Colon (tissue), 2 donors: ENCODE data around the gene OBSL1.

Experiments used
- FAIRE-seq: peaks from 2 replicates; lab custom pipeline; 2012; peaks lifted over from hg19 to GRCh38; lab: Jason Lieb, UNC
- donor health status: control.
- donor health status: control.

Gene OBSL1

GRCh38 chr2:219511547-219512325, 59.6 kb downstream of the OBSL1 start:
- FAIRE-seq = no peak

DNA sequence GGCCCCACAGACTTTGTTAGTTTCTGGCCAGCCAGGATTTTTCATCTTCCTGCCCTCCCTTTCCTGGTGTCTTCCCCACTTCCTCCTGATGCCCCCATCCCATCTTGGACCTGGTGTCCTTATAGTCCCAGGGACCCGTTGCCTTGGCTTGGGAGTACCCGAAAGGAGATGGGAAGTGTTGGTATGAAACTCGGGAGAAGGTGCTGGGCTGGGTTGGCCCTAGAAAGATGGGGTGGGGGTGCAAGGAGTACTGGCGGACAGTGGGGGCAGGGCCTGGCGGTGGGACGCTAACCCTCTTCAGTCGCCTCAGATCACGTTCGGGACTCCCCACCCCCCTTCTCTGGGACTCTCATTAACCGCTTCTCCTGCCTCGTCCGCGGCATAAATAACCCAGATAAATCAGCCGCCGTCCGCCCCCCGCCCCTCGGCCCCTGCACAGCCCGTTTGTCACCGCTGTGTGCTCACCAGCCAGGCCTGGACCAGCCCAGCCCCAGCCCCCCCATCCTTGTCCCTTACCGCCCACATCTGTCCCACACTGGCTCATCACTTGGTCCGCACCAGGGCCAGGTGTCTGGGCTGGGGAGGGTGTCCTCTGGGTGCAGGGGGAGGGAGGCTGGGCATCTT, 60.7 kb downstream of the OBSL1 start:
- FAIRE-seq = no peak

DNA sequence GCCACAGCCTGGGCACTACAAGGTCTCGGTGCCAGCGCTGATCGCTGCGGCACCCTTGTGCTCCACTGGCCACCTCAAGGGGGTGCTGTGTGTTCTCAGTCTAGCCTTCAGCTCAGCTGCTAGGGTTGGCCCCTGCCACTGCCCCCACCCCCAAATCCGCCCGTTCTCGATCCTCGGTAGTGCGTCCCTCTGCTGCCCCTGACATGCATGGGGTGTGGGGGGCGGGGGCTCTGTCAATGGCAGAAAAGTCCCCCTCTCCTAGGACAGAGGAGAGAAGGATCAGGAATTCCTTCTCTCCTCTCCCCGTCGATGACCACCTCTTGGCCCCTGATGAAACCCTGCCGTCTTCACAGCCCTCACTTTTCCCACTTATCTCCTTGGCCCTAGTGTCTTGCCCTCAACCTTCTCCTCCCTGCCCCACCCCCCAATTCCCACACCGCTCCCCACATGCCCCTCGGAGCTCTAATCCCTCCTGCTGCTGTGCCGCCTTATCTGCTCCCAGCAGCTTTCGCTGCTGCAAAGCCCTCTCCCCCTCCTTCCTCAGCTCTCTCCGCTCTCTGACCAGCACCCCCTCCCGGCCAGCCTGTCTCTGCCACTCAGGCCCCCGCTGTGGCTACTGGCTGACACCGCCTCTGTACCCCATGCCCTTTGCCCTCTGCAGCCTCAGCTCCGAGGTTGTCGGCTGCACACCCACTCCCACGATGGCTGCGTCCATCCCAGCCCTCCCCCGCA, 61.4 kb downstream of the OBSL1 start:
- no peak for FAIRE-seq

DNA sequence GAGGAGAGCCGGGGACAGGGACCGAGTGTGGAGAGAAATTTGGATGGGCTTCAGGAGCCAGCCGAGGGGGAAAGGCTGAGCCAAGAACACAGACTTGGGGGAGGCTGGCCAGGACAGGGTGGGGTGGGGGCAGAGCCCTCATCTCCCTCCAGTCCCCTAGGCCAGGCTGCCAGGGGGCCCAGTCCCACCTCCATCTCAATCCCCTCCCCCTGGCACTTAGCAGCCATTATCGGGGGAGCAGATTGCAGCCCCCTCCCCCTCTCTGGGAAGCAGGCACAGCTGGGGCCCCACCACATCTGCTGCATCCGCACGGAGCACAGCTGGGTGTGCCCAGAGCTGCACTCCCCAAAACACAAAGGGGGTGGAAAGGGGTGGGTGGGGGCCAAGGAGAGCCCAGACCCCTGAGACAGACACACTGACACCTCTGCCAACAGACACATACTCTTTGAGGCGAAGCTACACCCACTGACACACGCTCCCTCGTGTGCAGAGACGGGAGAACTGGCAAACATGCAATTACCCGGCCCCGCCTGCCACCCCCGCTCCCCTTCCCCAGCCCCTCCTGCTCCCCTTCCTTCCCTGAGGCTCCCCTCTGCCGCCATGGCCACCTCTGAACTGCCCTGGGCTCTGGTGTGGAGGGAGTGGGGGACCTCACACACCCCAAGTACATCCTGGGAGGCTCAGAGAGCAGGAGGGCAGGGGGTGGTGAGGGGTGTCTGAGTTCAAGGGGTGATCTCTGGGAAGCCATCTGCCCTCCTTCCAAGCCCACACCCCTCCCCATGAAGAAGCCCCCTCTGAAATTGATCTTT, 62.2 kb downstream of the OBSL1 start:
- no peak for FAIRE-seq

GRCh38 chr2:219508444-219508734, 63.0 kb downstream of the OBSL1 start:
- FAIRE-seq = no peak

- FAIRE-seq = no peak
Measured at GRCh38 chr2:219507581-219508443, 63.5 kb downstream of the OBSL1 start.

GRCh38 chr2:219506802-219507526, 64.4 kb downstream of the OBSL1 start:
- FAIRE-seq = no peak

- FAIRE-seq = no peak
Measured at GRCh38 chr2:219506153-219506801, 65.1 kb downstream of the OBSL1 start.

DNA sequence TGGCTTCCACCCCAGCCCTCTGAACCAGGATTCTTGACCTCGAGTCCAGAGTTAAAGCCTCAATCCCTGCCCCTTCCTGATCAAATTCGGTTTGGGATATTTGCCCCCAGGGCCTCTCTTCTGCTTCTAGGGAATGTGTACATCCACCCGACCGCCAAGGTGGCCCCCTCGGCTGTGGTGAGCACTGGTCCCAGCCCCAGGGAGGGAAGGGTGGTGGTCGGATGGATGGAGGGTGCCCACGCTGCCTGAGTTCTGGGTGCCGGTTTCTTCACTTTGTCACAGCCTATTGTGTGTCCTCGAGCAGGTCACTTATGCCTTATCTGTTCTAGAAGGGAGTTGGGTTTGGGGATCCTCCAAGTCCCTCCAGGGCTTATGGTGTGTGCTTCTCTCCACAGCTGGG, 65.8 kb downstream of the OBSL1 start:
- no peak for FAIRE-seq

DNA sequence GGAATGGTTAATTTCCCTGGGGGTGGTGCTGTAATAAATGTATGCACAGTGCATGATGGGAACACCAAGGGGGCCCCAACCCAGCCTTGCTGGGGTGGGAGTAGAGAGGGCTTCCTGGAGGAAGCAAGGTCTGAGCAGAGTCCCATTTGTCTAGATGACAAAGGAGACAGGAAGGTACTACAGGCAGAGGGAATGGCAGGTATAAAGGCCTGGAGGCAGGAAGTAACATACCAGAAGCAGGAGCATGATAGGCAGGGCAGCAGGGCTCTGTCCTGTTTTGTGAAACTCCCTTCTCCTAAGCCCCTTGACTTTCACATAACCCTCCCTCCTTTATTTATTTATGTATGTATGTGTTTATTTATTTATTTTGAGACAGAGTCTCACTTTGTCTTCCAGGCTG, 68.7 kb downstream of the OBSL1 start:
- FAIRE-seq = no peak

DNA sequence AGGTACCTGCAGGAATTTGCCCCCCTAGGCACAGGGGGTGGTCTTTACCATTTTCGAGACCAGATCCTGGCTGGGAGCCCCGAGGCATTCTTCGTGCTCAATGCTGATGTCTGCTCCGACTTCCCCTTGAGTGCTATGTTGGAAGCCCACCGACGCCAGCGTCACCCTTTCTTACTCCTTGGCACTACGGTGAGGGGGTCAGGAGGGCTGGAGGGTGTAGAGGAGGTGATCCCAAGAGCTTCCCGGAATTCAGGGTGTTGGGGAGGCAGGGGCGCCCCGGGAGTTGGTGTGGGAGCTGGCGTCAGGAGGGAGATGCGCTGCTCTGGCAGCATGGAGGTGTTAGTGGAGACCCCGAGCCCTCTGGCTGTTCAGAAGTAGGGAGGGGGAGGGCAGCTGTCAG, 69.5 kb downstream of the OBSL1 start:
- FAIRE-seq = no peak
